Skin of body (tissue), 1 donor: ENCODE measurements around the gene USB1. TPM values are rescaled to one million over a fixed set of nuclear protein-coding genes. Genes with fewer than 3 reads are reported as not detected.

Source experiments
- total RNA-seq: library from RNA; depleted of rRNA; stranded (reverse); fragments of >200 nt; gene quantifications from one replicate; pipeline ENCODE4 v1.2.3, GENCODE V29; 2014

The USB1 gene
- total RNA-seq, 1 donor from 2014 or later: 5.1 TPM

Other genes with a start within 250 kb of the USB1 start
- gene KIFC3, start 198.9 kb upstream of the USB1 start, total RNA-seq: 21.3 TPM
- 0.20 TPM for gene CNGB1, start 30.3 kb upstream of the USB1 start, total RNA-seq
- 2.4 TPM for gene ZNF319, start 735 bp upstream of the USB1 start, total RNA-seq
- 6.6 TPM for gene MMP15, start 24.3 kb downstream of the USB1 start, total RNA-seq
- gene CFAP20, start 128.0 kb downstream of the USB1 start, total RNA-seq: 53.5 TPM
- 39.4 TPM for gene CSNK2A2, start 196.7 kb downstream of the USB1 start, total RNA-seq